Measurements from ENCODE around the gene PTPRE.

The PTPRE gene

GRCh38 chr10:128115356-128115755, 208.5 kb downstream of the PTPRE start:
- TF ChIP-seq POU2F2 (IDR thresholded peaks at IDR 0.05; ENCODE audit: low read depth, low read length), result no peak
- no peak for TF ChIP-seq TAF1 (IDR thresholded peaks at IDR 0.05; ENCODE audit: low read depth, low read length)
- FAIRE-seq (no peak), DNase-seq (ENCODE audit: insufficient read length, low spot score) (no peak)

GRCh38 chr10:128116187-128116586, 209.3 kb downstream of the PTPRE start:
- TF ChIP-seq TAF1 (IDR thresholded peaks at IDR 0.05; ENCODE audit: low read depth, low read length) (no peak), PAX5 (IDR thresholded peaks at IDR 0.05; ENCODE audit: insufficient read depth, low read length, severe bottlenecking) (no peak), POLR2AphosphoS5 (IDR thresholded peaks at IDR 0.05; ENCODE audit: low read depth, low read length) (no peak), POU2F2 (IDR thresholded peaks at IDR 0.05; ENCODE audit: low read depth, low read length) (no peak), SPI1 (IDR thresholded peaks at IDR 0.05; ENCODE audit: low read depth, low read length) (no peak), POLR2A (IDR thresholded peaks at IDR 0.05; ENCODE audit: low read depth, low read length) (no peak)
- no peak for DNase-seq (ENCODE audit: insufficient read length, low spot score)
- FAIRE-seq, result peak; percentile 23

- TF ChIP-seq TAF1 (IDR thresholded peaks at IDR 0.05; ENCODE audit: low read depth, low read length), result no peak
- TF ChIP-seq POLR2A (IDR thresholded peaks at IDR 0.05; ENCODE audit: low read depth, low read length), result no peak
- no peak for TF ChIP-seq POU2F2 (IDR thresholded peaks at IDR 0.05; ENCODE audit: low read depth, low read length)
- TF ChIP-seq PAX5 (IDR thresholded peaks at IDR 0.05; ENCODE audit: insufficient read depth, low read length, severe bottlenecking), result no peak
- no peak for TF ChIP-seq SPI1 (IDR thresholded peaks at IDR 0.05; ENCODE audit: low read depth, low read length)
- no peak for TF ChIP-seq POLR2AphosphoS5 (IDR thresholded peaks at IDR 0.05; ENCODE audit: low read depth, low read length)
- no peak for DNase-seq (ENCODE audit: insufficient read length, low spot score)
- no peak for FAIRE-seq
These were observed 210.1 kb downstream of the PTPRE start for GRCh38 chr10:128116851-128117615.

GRCh38 chr10:128121750-128122412, 215.0 kb downstream of the PTPRE start:
- FAIRE-seq, result peak; percentile 73
- no peak for TF ChIP-seq SPI1 (IDR thresholded peaks at IDR 0.05; ENCODE audit: low read depth, low read length)
- no peak for TF ChIP-seq TAF1 (IDR thresholded peaks at IDR 0.05; ENCODE audit: low read depth, low read length)
- TF ChIP-seq POU2F2 (IDR thresholded peaks at IDR 0.05; ENCODE audit: low read depth, low read length), result no peak
- no peak for TF ChIP-seq PAX5 (IDR thresholded peaks at IDR 0.05; ENCODE audit: insufficient read depth, low read length, severe bottlenecking)
- TF ChIP-seq POLR2AphosphoS5 (IDR thresholded peaks at IDR 0.05; ENCODE audit: low read depth, low read length), result no peak
- no peak for TF ChIP-seq POLR2A (IDR thresholded peaks at IDR 0.05; ENCODE audit: low read depth, low read length)
- DNase-seq (ENCODE audit: insufficient read length, low spot score), result no peak

GRCh38 chr10:128122931-128123330, 216.0 kb downstream of the PTPRE start:
- DNase-seq (ENCODE audit: insufficient read length, low spot score), result no peak
- TF ChIP-seq POLR2A (IDR thresholded peaks at IDR 0.05; ENCODE audit: low read depth, low read length) (no peak), POLR2AphosphoS5 (IDR thresholded peaks at IDR 0.05; ENCODE audit: low read depth, low read length) (no peak)
- FAIRE-seq, result no peak

GRCh38 chr10:128123846-128124245, 216.9 kb downstream of the PTPRE start:
- TF ChIP-seq POU2F2 (IDR thresholded peaks at IDR 0.05; ENCODE audit: low read depth, low read length) (no peak), SPI1 (IDR thresholded peaks at IDR 0.05; ENCODE audit: low read depth, low read length) (no peak), POLR2AphosphoS5 (IDR thresholded peaks at IDR 0.05; ENCODE audit: low read depth, low read length) (no peak), POLR2A (IDR thresholded peaks at IDR 0.05; ENCODE audit: low read depth, low read length) (no peak)
- no peak for FAIRE-seq
- no peak for DNase-seq (ENCODE audit: insufficient read length, low spot score)

- DNase-seq (ENCODE audit: insufficient read length, low spot score), result no peak
- FAIRE-seq, result no peak
- TF ChIP-seq PAX5 (IDR thresholded peaks at IDR 0.05; ENCODE audit: insufficient read depth, low read length, severe bottlenecking) (no peak), POU2F2 (IDR thresholded peaks at IDR 0.05; ENCODE audit: low read depth, low read length) (no peak), SPI1 (IDR thresholded peaks at IDR 0.05; ENCODE audit: low read depth, low read length) (no peak), TAF1 (IDR thresholded peaks at IDR 0.05; ENCODE audit: low read depth, low read length) (no peak), POLR2AphosphoS5 (IDR thresholded peaks at IDR 0.05; ENCODE audit: low read depth, low read length) (no peak), POLR2A (IDR thresholded peaks at IDR 0.05; ENCODE audit: low read depth, low read length) (no peak)
These were observed 218.0 kb downstream of the PTPRE start for GRCh38 chr10:128124813-128125403.

- no peak for TF ChIP-seq SPI1 (IDR thresholded peaks at IDR 0.05; ENCODE audit: low read depth, low read length)
- TF ChIP-seq POLR2AphosphoS5 (IDR thresholded peaks at IDR 0.05; ENCODE audit: low read depth, low read length), result no peak
- no peak for TF ChIP-seq TAF1 (IDR thresholded peaks at IDR 0.05; ENCODE audit: low read depth, low read length)
- TF ChIP-seq POU2F2 (IDR thresholded peaks at IDR 0.05; ENCODE audit: low read depth, low read length), result no peak
- TF ChIP-seq POLR2A (IDR thresholded peaks at IDR 0.05; ENCODE audit: low read depth, low read length), result no peak
- no peak for TF ChIP-seq PAX5 (IDR thresholded peaks at IDR 0.05; ENCODE audit: insufficient read depth, low read length, severe bottlenecking)
- DNase-seq (ENCODE audit: insufficient read length, low spot score), result no peak
- FAIRE-seq, result no peak
These were observed 218.6 kb downstream of the PTPRE start for GRCh38 chr10:128125416-128125943.

GRCh38 chr10:128125944-128126764, 219.3 kb downstream of the PTPRE start, which contains the start of gene MKI67:
MKI67 (minus strand) TSS chr10:128126423; CDS start chr10:128125667, 756 bp downstream.
- DNase-seq (ENCODE audit: insufficient read length, low spot score) (peak; percentile 86), FAIRE-seq (peak; percentile 91)
- TF ChIP-seq POLR2A (IDR thresholded peaks at IDR 0.05; ENCODE audit: low read depth, low read length) (peak; percentile 58; the same call in 1 of the 2 replicates), PAX5 (IDR thresholded peaks at IDR 0.05; ENCODE audit: insufficient read depth, low read length, severe bottlenecking) (no peak), SPI1 (IDR thresholded peaks at IDR 0.05; ENCODE audit: low read depth, low read length) (peak; percentile 57; the same call in 1 of the 2 replicates), TAF1 (IDR thresholded peaks at IDR 0.05; ENCODE audit: low read depth, low read length) (no peak), POU2F2 (IDR thresholded peaks at IDR 0.05; ENCODE audit: low read depth, low read length) (no peak), POLR2AphosphoS5 (IDR thresholded peaks at IDR 0.05; ENCODE audit: low read depth, low read length) (peak; percentile 63; the same call in 1 of the 2 replicates)
